ENCODE data around the gene SUMO4.
A peak's percentile ranks its signal among the peaks of the same experiment; 100 is the strongest.

Gene SUMO4

DNA sequence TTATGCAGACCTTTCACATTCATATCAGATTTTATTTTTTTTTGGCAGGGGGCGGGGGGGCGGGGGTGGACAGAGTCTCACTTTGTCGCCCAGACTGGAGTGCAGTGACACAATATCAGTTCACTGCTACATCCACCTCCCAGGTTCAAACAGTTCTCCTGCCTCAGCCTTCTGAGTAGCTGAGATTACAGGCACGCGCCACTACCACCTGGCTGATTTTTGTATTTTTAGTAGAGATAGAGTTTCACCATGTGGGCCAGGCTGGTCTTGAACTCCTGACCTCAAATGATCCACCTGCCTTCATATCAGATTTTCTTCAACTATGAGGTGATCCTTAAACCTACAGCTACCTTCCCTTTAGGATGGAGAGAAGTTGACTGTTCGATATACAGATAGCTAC is 8.0 kb upstream of the SUMO4 start:
- DNase-seq: no peak

DNA sequence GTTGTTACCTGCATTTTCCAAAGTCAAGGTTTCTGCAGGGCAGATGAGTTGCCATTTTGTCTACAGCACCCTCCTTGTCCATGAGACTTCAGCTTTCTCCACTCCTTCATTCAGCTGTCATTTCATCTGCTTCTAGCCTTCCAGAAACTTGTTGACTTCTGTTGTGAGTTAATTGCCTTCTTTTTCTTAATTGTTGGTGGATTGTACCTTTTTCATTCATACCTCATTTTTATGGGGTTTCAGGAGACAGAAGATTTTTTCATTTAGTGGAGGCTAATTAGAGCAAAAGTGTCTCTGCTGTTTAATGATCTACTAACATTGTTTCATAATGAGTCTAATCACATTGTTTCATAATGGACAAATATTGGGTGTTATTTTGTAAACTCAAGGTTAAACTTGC is 7.5 kb upstream of the SUMO4 start:
- DNase-seq: no peak

DNA sequence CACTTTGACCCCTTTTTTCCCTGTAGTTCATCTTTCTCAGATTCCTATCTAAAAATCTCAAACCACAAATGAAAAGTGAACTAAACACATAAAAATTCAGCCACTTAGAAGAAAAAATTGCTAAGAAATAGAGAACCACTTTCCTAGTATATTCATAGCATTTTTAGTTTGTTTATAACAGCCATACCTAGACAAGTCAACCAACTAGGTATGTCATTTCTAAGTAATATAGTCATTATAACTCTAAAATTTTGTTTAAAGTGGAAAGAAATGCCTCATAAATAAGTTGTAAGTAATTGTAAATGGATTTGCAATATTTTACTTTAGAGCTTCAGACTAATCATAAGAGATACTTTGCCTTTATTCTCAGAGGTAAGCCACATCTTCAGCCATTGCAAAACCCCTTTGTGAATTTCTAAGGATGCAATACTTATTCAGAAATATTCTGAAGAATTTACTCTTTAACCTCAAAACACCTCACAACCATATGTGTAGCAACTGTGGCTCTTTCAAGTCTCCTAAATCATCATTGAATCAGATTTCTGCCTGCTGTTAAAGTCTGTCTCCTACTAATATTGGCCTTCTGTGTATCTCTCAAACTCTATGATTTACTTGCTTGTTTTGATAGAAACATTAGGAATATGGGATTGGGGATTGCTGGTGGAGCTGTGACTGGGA is 6.9 kb upstream of the SUMO4 start:
- DNase-seq: no peak

DNA sequence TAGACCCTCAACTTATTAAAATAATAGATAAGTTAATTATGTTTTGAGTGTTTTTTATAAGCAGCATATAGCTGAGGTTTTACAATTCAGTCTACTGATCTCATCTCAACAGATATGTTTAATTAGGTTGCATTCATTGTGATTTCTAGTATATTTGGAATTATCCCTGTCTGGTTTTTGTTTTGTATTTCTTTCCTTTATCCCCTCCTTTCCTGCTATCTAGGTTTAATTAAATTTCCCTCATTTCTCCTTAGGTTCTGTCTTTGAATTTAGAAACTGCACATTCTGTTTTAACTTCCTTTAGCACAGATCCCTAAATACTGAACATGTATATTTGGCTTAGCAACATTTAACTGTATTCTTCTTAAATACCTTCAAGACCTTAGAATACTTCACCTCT is 4.9 kb upstream of the SUMO4 start:
- no peak for DNase-seq

DNA sequence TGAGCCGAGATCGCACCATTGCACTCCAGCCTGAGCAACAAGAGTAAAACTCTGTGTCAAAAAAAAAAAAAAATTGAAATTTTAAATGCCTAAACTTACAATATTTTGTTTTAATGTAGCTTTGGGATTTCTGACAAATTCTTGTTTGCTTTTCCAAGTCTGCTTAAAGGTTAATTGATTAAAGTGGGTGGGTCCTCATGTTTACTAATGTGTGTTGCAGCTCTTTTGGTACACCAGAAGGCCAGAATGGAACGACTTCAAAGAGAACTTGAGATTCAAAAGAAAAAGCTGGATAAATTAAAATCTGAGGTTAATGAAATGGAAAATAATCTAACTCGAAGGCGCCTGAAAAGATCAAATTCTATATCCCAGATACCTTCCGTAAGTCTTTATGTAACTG is 2.7 kb upstream of the SUMO4 start:
- no peak for DNase-seq

DNA sequence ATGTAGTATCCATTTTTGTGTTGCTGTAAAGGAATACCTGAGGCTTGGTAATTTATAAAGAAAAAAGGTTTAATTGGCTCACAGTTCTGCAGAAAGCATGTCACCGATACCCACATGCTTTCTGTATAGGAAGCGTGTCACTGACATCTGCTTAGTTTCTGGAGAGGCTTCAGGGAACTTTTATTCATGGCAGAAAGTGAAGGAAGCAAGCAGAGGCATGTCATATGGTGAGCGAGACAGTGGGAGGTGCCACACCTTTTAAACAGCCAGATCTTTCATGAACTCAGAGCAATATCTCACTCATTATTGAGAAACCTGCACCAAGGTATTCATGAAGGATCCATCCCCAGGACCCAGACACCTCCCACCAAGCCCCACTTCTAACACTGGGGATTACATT is 3.5 kb downstream of the SUMO4 start:
- DNase-seq: no peak

DNA sequence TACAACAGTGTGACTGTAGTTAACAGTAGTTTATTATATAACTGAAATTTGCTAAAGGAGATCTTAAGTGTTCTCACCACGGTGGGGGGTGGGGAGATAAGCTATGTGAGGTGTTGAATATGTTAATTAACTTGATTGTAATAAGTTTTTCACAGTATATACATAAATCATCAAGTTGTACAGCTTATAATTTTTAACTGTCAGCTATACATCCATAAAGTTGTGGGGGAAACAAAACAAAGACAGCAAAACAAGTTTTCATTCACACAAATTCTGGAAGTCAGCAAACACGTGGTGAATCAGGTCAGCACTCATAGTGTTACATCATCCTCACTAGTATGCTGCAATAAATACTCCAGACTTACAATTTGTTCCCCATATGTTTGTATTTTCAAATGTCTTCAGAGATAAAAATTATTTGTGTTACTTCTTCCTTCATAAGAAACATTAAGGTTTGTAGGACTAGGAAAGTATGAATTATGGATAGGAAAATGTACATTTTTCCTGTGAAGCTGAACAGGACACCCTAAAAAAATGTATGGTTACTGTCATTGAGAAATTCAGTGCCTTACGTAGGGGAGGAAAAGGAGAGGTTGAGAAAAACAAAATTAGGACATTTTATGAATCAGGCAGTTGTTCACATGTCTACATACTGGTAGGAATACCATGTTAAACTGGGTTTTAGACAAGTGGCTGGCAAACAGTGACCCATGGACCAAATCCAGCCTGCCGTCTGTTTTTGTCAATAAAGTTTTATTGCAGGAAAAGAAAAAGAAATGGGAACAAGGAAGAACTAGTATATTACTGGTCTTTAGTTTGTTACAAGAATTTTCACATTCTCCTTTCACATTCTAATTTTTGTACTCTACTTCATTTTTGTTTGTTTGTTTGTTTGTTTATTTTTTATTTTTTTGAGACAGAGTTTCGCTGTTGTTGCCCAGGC is 6.0 kb downstream of the SUMO4 start:
- DNase-seq: no peak

DNA sequence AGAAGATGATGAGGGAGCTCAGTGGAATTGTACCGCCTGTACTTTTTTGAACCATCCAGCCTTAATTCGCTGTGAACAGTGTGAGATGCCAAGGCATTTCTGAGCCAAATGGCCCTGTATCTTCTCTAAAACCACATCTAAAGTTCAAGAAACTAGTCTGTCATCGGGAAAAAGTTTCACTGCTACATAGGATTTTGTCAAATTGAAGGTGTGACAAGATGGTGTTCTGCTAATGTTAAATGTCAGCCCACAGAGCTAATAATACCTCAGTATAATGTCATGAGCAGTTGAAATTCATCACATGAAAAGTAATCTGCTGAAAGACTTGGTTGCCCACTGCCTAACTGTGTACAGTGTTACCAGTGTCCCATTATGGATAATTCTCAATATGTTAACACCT is 9.6 kb downstream of the SUMO4 start:
- DNase-seq: no peak

DNA sequence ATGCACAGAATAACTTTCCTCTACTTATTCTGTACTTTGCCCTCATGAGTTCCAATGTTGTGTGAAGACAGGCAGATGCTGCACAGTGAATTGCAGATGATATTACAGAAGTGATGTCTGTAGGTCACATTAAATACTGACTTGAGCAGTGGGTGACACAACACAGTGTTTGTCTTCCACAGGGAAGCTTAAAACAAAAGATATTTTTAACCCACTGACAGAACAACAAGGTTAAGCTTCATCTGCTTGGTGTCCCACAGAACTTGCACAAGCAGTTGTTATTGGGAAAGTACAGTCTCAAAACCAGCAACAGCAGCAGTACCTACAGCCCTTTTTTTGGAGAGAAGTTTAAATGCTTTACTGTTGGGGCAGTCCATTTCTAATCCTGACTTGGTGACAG is 10.5 kb downstream of the SUMO4 start:
- DNase-seq: no peak

DNA sequence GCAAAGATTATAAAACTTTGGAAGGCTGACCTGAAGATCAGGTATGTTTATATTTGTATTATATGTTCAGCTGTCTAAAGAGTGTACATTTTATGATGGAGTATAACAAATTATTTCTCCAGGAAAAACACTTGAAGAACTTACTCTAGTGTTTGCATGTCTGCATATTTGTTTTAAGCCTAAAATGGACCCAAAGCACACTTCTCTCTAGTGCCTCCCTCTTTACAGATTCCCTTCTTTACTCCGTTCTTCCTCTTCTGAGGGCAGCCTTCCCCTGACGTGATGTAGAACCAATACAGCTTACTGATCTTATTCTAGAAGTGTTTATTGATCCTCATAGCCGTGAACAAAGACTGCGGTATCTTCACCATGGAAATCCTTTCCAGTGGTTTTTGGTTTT is 13.9 kb downstream of the SUMO4 start:
- DNase-seq: no peak

DNA sequence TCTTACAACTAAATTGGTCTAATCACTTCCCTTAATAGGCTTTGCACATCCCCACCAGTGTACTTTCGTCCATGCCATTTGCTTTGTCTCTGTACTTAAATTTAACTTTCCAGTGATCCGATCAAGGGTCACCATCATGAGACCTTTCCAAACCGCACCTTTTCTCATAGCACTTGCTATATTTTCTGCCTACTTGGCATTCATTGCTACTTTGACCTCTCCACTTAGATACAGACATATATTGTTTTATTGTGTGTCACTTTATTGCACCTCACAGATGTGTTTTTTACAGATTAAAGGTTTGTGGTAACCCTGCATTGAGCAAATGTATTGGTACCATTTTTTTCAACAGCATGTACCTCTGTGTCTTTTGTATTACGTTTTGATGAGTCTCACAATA is 14.8 kb downstream of the SUMO4 start:
- no peak for DNase-seq

DNA sequence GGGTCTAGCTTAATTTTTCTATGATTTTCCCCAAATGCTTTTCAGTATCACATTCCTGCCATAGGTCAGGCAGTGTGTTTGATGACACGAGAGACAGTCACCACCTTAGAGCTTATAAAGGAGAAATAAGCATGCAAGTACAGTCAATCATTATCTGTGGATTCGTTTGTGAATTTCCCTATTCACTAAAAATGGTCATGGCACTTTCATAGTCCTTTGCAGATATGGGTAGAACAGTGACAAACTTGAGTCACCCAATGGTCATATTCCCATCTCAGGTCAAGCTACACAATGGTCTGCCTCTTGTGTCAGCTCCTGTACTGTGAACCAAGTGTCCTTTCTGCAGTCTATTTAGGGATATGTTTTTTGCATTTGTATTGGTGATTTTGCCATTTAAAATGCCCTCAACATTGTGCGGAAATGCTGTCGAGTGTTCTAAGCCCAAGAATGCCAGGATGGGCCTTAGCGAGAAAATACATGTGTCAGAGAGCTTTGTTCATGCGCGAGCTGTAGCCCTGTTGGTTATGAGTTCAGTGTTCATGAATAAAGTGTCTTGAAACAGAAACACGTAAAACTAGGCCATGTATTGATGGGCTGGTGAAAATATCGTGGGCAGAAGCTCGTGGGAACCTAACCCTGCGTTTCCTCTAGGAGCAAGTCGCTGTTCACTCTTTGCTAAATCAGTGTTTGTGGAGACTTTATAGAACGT is 19.8 kb downstream of the SUMO4 start:
- DNase-seq: no peak

DNA sequence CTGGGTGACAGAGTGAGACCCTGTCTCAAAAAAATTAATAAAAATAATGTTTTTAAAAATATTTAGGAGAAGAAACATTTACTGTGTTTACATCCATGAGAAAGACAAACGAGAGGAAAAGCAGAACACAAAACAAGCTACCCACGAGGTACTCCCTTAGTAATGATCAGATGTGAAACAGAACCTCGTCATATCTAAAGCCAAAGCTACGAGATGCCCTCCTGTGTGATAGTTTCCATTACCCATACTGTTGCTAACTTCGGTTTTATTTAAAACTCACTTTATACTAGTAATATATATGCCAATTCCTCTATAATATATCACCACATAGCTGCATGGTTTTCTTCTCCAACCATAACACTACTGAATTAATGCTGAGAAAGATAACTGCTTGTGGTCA is 21.1 kb downstream of the SUMO4 start:
- no peak for DNase-seq

DNA sequence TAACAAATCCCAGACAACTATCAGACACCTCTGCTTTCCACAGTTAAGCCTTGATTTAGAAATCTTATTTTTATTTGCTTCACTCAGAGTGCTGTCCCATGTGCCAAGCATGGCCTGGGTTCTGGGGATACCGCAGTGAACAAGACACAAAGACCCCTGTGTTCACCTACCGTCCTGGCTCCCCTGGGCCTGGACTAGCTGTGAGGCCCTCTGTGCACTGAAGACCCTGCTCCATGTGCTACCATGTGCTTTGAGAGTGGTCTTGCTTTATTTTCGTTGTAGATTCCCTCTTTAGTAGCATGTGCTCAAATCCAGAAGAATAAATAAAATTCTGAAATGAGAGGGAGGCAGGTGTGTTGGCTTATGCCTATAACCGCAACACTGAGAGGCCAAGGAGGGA is 22.5 kb downstream of the SUMO4 start:
- DNase-seq: no peak

DNA sequence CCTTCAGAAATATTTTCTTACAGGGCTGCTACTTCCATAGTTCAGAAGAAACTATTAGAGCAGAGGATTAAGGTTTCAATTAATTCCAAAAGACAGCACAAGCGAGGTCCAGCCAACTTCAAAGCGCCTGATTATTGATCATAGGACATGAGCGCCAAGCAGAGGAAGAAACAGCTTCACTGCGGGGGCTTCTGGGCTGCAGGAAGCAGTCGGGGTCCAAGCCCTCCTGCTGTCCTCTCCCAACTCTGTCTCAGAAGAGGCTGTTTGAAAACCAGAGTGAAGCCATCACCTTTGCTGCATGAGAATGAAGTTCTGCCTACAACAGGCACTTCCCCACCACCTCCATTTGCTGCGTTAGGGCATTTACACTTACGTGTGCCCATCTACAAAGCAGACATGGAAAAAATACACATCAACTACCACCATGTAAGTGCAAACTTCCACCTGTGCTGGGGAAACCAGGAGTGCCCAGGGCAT is 23.9 kb downstream of the SUMO4 start:
- no peak for DNase-seq

DNA sequence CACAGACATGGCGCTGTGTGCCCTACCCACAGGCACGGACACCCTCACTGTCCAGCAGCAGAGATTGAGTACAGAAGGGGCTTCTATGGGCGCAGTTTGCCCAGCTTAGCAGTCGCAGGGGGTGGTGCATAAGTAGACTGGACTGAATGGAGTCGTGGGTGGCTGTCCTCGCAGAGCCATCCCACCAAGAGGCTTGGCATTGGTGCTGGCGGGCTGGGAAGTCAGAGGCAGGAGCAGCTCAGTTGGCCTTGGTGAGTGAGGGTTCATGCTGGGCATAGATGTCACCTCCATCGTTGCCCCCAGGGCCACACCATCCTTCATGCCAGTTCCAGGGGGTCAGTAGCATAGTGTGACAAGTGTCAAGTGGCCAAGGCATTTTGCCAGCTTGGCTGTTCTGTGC is 25.2 kb downstream of the SUMO4 start:
- no peak for DNase-seq

DNA sequence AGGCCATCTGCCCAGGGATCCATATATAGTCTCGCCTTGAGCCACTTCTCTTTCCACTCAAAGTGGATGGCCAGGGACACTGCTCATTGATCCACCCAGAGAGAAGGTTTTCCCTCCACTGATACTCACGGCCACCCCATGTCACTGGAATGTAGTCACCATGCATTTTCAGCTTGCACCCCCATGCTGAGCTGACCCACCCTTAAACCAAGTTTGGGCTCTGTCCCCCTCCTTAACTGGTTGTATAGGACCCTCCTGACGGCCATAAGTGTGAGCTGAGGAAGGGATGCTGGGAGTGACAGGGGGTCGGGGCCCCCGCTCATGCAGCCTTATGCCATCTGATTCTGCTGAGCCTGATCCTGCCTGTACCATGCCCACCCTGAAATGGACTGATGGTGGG is 25.7 kb downstream of the SUMO4 start:
- DNase-seq: no peak

DNA sequence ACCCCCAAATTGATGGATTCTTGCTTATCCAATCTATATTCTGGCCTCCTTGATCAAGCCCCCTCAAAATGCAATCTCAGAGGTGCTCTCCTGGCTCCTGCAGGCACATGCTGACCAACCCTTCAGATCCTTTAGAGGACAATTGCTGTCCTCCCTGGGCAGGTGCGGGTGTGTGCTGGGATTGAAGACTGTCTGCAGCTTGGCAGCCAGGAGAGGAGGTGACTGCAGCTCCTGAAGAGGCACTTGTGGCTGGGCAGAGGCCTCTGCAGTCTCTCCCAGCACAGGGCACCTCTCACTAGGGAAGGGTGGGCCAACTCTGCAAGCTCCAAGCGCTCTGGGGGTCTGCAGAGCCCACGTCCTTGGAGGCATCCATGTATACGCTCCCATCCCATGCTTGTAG is 28.5 kb downstream of the SUMO4 start:
- no peak for DNase-seq

DNA sequence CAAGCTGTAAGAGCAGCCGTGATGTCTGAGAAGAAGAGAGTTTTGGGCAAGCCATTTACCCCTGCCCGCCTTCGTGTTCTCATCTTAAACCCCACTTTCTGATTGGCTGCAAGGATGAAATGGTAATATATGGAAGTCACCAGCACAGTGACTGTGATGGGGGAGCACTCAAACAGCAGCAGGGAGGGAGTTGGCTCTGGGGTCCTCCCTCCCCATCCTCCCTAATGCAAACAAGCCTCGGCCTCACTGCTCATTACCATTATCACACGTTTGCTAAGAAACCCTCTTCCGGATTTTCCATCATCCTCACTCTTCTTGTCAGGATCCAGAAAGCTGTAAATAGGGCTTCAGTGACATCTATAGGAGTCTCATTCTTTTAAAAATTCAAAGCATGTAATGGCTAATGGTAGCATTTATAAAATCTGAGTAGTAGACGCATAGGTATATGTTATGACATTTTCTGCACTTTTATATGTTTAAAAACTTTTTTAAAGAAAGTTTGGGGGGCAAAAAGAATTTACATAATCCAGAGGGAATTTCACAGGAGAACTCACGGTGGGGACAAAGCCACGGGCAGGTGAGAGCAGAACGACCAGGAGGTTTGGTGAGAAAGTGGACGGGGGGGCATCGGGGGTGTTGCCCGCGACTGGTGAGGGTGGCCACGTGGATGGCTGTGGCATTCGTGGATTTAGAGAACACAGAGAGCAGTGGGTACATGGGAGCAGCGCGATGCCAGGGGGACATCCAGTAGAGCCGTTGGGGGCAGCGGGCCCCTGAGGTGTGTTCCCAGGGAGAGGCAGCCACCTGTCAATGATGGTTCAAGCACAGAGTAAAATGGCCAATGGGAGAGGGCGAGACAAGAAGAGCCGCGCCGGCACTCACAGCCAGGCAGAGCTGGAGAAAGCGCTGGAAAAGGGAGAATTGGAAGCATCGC is 29.6 kb downstream of the SUMO4 start:
- no peak for DNase-seq

DNA sequence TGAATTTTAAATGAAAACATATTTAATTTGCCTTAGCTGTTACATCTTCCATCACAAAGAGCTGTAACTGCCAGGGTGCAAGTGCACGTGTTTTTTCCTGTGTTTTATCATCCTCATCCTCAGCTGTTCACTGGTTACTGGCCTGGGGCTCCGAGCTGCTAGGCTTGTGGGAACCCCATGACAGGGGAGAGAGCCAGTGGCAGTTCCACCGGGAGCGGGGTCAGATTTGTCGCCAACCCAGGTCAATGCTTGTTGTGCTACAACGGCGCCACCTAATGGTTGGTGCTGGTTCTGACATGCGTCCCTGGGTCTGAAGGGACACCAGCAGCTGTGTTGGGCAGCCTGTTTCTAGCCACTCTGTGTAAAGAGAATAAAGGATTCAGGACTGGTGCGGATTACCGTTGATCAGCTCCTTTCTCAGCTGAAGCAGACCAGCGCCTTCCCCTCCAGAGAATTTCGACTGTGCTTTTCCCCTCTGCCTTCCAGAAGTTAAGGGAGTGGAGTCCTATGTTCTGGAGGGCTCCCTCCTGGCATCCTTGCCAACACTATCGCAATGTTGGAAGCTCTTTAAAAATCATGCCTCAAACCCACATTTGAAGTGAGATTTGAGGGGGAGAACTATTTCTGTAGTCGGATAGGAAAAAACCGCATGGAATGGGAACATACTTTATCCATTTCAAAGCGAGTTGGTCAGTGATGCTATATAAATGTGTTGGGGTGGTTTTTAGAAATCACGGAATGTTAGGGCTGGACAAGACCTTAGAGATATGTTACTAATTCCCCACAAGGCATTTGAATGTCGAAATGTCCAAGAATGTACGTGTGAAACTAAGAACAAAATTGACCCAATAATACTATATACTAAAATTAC is 32.1 kb downstream of the SUMO4 start:
- DNase-seq: peak; percentile 62 to 64

DNA sequence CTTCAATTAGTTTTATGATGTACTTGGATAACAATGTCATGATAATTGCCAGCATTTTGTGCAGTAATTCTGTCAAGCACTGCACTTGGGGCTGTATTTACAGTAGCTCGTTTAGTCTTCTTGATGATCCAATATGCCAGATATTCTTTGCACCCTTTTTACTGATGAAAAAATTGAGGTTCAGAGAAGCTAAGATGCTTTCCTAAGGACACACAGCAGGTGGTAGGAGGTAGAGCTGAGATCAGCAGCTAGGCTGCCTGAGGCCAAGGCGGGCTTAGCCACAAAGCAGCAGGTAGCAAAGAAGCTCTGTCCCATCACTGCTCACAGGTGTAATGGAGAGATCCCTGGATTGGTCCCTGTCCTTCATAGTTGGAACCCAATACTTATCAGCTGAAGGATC is 33.3 kb downstream of the SUMO4 start:
- no peak for DNase-seq

DNA sequence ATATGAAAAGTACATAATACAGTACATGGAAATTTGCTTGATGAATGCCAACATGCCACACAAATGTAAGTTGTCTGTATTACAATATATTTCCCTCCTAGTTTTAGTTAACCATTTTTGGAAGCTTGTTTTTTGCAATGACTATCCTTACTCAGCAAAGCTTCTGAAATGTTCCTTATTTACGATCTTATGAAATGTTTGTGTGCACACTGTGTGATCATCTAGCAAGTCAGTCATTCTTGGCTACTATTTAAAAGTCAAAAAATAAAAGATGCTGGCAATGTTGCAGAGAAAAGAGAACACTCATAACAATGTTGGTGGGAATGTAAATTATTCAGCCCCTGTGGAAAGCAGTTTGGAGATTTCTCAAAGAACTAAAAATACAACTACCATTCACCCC is 33.8 kb downstream of the SUMO4 start:
- no peak for DNase-seq
